DND-41 (cell line): ENCODE results near the gene CACTIN.

Source experiments
- ATAC-seq: fragments of 200-7000 bp; cut with Tn5 transposase; 3 replicates; pipeline ENCODE4 v1.9.1; 2021; ENCODE audit warnings: low read depth; ENCODE audit not compliant: insufficient read depth
- DNase-seq: peaks from one replicate; pipeline ENCODE4 v3.0.0-alpha.2; 2020
- H2AFZ ChIP-seq: 2 replicates; pipeline ENCODE4 v1.6.0; 2012; ENCODE audit warnings: low read depth, low read length
- H3K27ac ChIP-seq: 2 replicates; pipeline ENCODE4 v1.5.1; 2012; ENCODE audit warnings: low read length, inconsistent platforms
- H3K27me3 ChIP-seq: fragments of 200-600 bp; sonication (generic); 2 replicates; pipeline ENCODE4 v1.6.0; 2012; ENCODE audit warnings: low read length, mild to moderate bottlenecking, inconsistent platforms; ENCODE audit not compliant: insufficient read depth, poor library complexity
- H3K36me3 ChIP-seq: 2 replicates; pipeline ENCODE4 v1.5.1; 2012; ENCODE audit warnings: low read length, inconsistent platforms; ENCODE audit not compliant: insufficient read depth
- H3K4me1 ChIP-seq: 2 replicates; pipeline ENCODE4 v1.5.1; 2012; ENCODE audit warnings: mild to moderate bottlenecking, low read length; ENCODE audit not compliant: insufficient read depth
- H3K4me2 ChIP-seq: 2 replicates; pipeline ENCODE4 v1.6.0; 2012; ENCODE audit warnings: mild to moderate bottlenecking, moderate library complexity, low read length, inconsistent platforms; ENCODE audit not compliant: insufficient read depth
- H3K4me3 ChIP-seq, 2 experiments: fragments of 200-600 bp in 1 of 2; shearing (Covaris generic) in 1 of 2; 2 replicates each; pipeline ENCODE4 v1.5.1; 2012 to 2016; ENCODE audit warnings: inconsistent platforms in 2 of 2, low read length in 2 of 2, mild to moderate bottlenecking in 2 of 2, low read depth in 1 of 2, moderate library complexity in 1 of 2
- H3K79me2 ChIP-seq: 2 replicates; pipeline ENCODE4 v1.6.0; 2012; ENCODE audit warnings: low read length, inconsistent platforms; ENCODE audit not compliant: insufficient read depth
- H3K9ac ChIP-seq: 2 replicates; pipeline ENCODE4 v1.6.0; 2012; ENCODE audit warnings: low read depth, mild to moderate bottlenecking, inconsistent platforms, low read length, moderate library complexity
- H3K9me3 ChIP-seq: 2 replicates; pipeline ENCODE4 v1.5.1; 2012; ENCODE audit warnings: low read length, moderate library complexity, mild to moderate bottlenecking, inconsistent platforms; ENCODE audit not compliant: insufficient read depth, severe bottlenecking
- H4K20me1 ChIP-seq: 2 replicates; pipeline ENCODE4 v1.6.0; 2012; ENCODE audit warnings: low read length; ENCODE audit not compliant: insufficient read depth
- CTCF ChIP-seq: IDR thresholded peaks from 2 replicates; pipeline ENCODE4 v1.5.1; 2012; ENCODE audit warnings: borderline replicate concordance, low read length, moderate library complexity, mild to moderate bottlenecking; ENCODE audit not compliant: poor library complexity, severe bottlenecking; ENCODE audit errors: extremely low read depth
- EZH2 ChIP-seq: IDR thresholded peaks from 3 replicates; pipeline ENCODE4 v1.6.1; 2012; ENCODE audit warnings: borderline replicate concordance, low read depth, mild to moderate bottlenecking, moderate library complexity, low read length, inconsistent platforms; ENCODE audit not compliant: severe bottlenecking

Gene CACTIN

GRCh38 chr19:3642296-3642695, 15.7 kb upstream of the CACTIN start:
- Histone ChIP-seq H3K9ac (no peak overlapping the region), H3K4me2 (no peak overlapping the region), H3K9me3 (no peaks in the 10 kb centered on the region), H3K36me3 (peaks cover 43% of the 10 kb centered on the region), H3K27me3 (no peaks in the 10 kb centered on the region), H3K4me3 (no peak overlapping the region), H3K4me1 (no peaks in the 10 kb centered on the region), H2AFZ (no peak overlapping the region), H3K79me2 (no peaks in the 10 kb centered on the region), H3K27ac (no peak overlapping the region), H4K20me1 (no peaks in the 10 kb centered on the region; the same call in 1 of the 2 replicates)
- no peak for TF ChIP-seq CTCF
- TF ChIP-seq EZH2: no peak
- ATAC-seq (no peak), DNase-seq (no peak)

- Histone ChIP-seq H3K27ac (no peak overlapping the region), H3K9ac (no peak overlapping the region), H4K20me1 (no peaks in the 10 kb centered on the region; the same call in 1 of the 2 replicates), H3K27me3 (no peaks in the 10 kb centered on the region), H3K79me2 (no peaks in the 10 kb centered on the region), H2AFZ (no peak overlapping the region), H3K4me2 (no peak overlapping the region), H3K4me1 (no peaks in the 10 kb centered on the region), H3K4me3 (no peak overlapping the region), H3K9me3 (no peaks in the 10 kb centered on the region), H3K36me3 (peaks cover 42% of the 10 kb centered on the region)
- DNase-seq (no peak), ATAC-seq (no peak)
- no peak for TF ChIP-seq EZH2
- no peak for TF ChIP-seq CTCF
These were observed 15.1 kb upstream of the CACTIN start for GRCh38 chr19:3641515-3642269.

GRCh38 chr19:3639479-3639878, 12.9 kb upstream of the CACTIN start:
- H3K4me1 ChIP-seq: no peaks in the 10 kb centered on the region
- DNase-seq: no peak
- TF ChIP-seq CTCF: no peak
- TF ChIP-seq EZH2: no peak
- H3K27me3 ChIP-seq: no peaks in the 10 kb centered on the region
- H3K9me3 ChIP-seq: no peaks in the 10 kb centered on the region
- H3K4me2 ChIP-seq: no peak overlapping the region
- H3K27ac ChIP-seq: no peak overlapping the region
- no peaks in the 10 kb centered on the region for H3K79me2 ChIP-seq
- H3K36me3 ChIP-seq: peaks cover 41% of the 10 kb centered on the region
- ATAC-seq: no peak
- H3K4me3 ChIP-seq: no peak overlapping the region
- peaks cover under 1% of the 10 kb centered on the region; the same call in 1 of the 2 replicates for H4K20me1 ChIP-seq
- no peak overlapping the region for H2AFZ ChIP-seq
- no peak overlapping the region for H3K9ac ChIP-seq
